MCF 10A (cell line): Measurements from ENCODE around the gene SNAI3. TPM values are rescaled to one million over a fixed set of nuclear protein-coding genes. Genes with fewer than 3 reads are reported as not detected.

Source experiments
- BruUV-seq: library from RNA; stranded (reverse); fragments of 400-500 nt; replicated peaks from 2 replicates; lab custom pipeline; 2021; lab: Mats Ljungman, UMichigan
- CTCF ChIA-PET: fragments of 300-600 bp; sonication (Branson Sonifier 250); formaldehyde crosslinking; extraction: SDS; loops from one replicate; lab custom pipeline; 2021; ENCODE audit warnings: antibody characterized with exemption, inconsistent platforms; lab: Yijun Ruan, JAX
- POLR2A ChIA-PET: fragments of 300-600, 350-650 bp; sonication (Branson Sonifier 250); formaldehyde crosslinking; extraction: SDS; loops from one replicate; lab custom pipeline; 2020; ENCODE audit warnings: antibody characterized with exemption, inconsistent platforms; lab: Yijun Ruan, JAX
- DNase-seq: peaks from one replicate; pipeline ENCODE4 v3.0.0-alpha.2; 2018; ENCODE audit not compliant: unreplicated experiment
- H3K27ac Mint-ChIP-seq: one replicate; pipeline ENCODE4 v1.8.0; 2022; ENCODE audit warnings: mild to moderate bottlenecking, low read depth, mixed read lengths; ENCODE audit not compliant: unreplicated experiment
- H3K27me3 Mint-ChIP-seq: one replicate; pipeline ENCODE4 v1.8.0; 2022; ENCODE audit warnings: mixed read lengths; ENCODE audit not compliant: insufficient read depth, unreplicated experiment
- H3K36me3 Mint-ChIP-seq: one replicate; pipeline ENCODE4 v1.8.0; 2022; ENCODE audit warnings: mild to moderate bottlenecking, moderate library complexity, mixed read lengths; ENCODE audit not compliant: insufficient read depth, unreplicated experiment
- H3K4me1 Mint-ChIP-seq: one replicate; pipeline ENCODE4 v1.8.0; 2022; ENCODE audit warnings: mixed read lengths; ENCODE audit not compliant: insufficient read depth, unreplicated experiment
- H3K4me3 Mint-ChIP-seq: one replicate; pipeline ENCODE4 v1.8.0; 2022; ENCODE audit warnings: mild to moderate bottlenecking, moderate library complexity, mixed read lengths; ENCODE audit not compliant: unreplicated experiment
- H3K9me3 Mint-ChIP-seq: one replicate; pipeline ENCODE4 v1.8.0; 2022; ENCODE audit warnings: mixed read lengths; ENCODE audit not compliant: unreplicated experiment
- intact Hi-C: fragments of 100-400 bp; cut with micrococcal nuclease; formaldehyde crosslinking; loops from 2 replicates; pipeline ENCODE4 v1.14.1; 2022
- total RNA-seq: library from RNA; stranded (reverse); gene quantifications from 2 replicates; pipeline ENCODE4 v1.2.3, GENCODE V29; 2022
- TF ChIP-seq, protein P1 (sequence below): fragments of 200-600 bp; IDR thresholded peaks from one replicate; pipeline ENCODE4 v1.8.0; 2022; ENCODE audit warnings: antibody characterized with exemption, mild to moderate bottlenecking; ENCODE audit not compliant: unreplicated experiment

SNAI3 gene
- total RNA-seq, 1 experiment from 2014 or later, result not detected

DNA sequence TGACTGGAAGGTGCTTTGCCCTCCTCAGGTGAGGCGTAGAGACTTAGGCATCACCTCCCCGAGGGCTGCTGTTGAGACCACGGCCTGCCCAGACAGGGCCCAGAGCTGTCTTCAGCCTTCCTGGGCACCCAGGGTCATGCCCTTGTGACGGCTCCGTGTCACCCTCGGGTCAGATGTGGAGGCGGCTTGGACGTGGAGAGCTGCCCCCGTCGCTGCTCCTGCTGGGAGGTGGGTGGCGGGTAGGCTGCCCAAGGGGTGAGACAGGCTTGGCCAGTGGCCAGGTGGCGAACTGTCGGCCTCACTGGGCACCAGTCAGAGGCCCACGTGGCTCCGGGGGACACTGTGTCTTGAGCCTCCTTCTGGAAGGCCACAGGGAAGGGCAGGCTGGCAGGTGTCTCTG lies 8.9 kb upstream of the SNAI3 start:
- H3K4me3 Mint-ChIP-seq, result no peak overlapping the region
- BruUV-seq, result no TSS peak
- intact Hi-C loops, result no loop called here
- ChIA-PET POLR2A (no interaction called here), CTCF (no interaction called here)
- H3K9me3 Mint-ChIP-seq, result no peaks in the 10 kb centered on the region
- peaks cover 12% of the 10 kb centered on the region for H3K27me3 Mint-ChIP-seq
- DNase-seq, result no peak
- peaks cover 6% of the 10 kb centered on the region for H3K36me3 Mint-ChIP-seq
- H3K4me1 Mint-ChIP-seq, result no peaks in the 10 kb centered on the region
- no peak overlapping the region for H3K27ac Mint-ChIP-seq
- TF ChIP-seq, protein P1, sequence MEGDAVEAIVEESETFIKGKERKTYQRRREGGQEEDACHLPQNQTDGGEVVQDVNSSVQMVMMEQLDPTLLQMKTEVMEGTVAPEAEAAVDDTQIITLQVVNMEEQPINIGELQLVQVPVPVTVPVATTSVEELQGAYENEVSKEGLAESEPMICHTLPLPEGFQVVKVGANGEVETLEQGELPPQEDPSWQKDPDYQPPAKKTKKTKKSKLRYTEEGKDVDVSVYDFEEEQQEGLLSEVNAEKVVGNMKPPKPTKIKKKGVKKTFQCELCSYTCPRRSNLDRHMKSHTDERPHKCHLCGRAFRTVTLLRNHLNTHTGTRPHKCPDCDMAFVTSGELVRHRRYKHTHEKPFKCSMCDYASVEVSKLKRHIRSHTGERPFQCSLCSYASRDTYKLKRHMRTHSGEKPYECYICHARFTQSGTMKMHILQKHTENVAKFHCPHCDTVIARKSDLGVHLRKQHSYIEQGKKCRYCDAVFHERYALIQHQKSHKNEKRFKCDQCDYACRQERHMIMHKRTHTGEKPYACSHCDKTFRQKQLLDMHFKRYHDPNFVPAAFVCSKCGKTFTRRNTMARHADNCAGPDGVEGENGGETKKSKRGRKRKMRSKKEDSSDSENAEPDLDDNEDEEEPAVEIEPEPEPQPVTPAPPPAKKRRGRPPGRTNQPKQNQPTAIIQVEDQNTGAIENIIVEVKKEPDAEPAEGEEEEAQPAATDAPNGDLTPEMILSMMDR, result no peak

DNA sequence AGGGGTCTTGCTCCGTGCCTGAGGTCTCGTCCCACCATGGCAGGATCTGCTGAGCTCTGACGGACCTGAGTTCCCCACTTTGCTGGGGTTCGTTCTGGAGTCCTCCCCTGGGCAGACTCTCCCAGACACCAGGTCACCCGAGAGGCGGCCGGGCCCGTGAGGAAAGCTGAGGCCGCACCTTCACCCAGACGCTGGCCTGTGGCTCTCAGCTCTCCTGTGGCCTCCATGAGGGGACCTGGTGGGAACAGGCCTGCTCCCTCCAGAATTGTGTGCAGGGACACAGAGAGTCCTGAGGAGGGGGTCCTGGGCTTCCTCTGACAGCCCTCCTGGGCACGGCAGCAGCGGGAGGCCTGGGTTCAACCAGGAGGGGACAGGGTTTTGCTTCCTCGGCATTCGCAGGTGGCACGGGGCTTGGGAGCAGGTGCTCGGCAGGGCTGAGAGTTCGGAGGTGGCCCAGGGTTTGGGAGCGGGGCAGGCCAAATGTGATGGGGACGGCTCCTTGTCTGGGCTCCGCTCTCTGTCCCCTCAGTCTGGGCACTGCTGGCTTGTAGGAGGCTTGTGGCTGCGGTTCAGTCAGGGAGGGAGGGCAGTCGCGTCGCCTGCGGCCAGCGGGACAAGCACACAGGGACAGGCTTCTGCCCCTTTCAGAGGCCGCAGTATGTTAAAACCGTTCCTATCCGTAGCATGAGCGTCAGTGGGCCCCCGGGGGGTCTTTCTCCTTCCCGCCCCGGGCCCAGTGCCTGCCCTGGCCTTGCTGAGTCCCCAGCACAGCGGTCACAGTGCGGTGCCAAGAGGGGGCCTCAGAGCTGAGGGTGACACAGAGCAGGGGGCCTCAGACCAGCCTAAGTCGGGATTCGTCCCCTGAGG lies 8.1 kb upstream of the SNAI3 start:
- H3K9me3 Mint-ChIP-seq, result no peaks in the 10 kb centered on the region
- H3K4me3 Mint-ChIP-seq, result no peak overlapping the region

GRCh38 chr16:88693420-88694177 lies 7.3 kb upstream of the SNAI3 start:
- DNase-seq, result no peak
- H3K9me3 Mint-ChIP-seq, result no peaks in the 10 kb centered on the region
- peaks cover 14% of the 10 kb centered on the region for H3K27me3 Mint-ChIP-seq
- TF ChIP-seq, protein P1, result no peak
- H3K27ac Mint-ChIP-seq, result no peak overlapping the region
- POLR2A ChIA-PET, result no interaction called here
- intact Hi-C loops, result no loop called here
- no TSS peak for BruUV-seq
- no peaks in the 10 kb centered on the region for H3K36me3 Mint-ChIP-seq
- H3K4me1 Mint-ChIP-seq, result no peaks in the 10 kb centered on the region
- no peak overlapping the region for H3K4me3 Mint-ChIP-seq
- CTCF ChIA-PET, result no interaction called here

More for the DNA sequence above, 8.1 kb upstream of the SNAI3 start:
- no peak overlapping the region for H3K27ac Mint-ChIP-seq
- peaks cover 2% of the 10 kb centered on the region for H3K36me3 Mint-ChIP-seq
- DNase-seq, result no peak
- ChIA-PET CTCF (no interaction called here), POLR2A (no interaction called here)
- H3K4me1 Mint-ChIP-seq, result no peaks in the 10 kb centered on the region
- BruUV-seq, result no TSS peak
- H3K27me3 Mint-ChIP-seq, result peaks cover 14% of the 10 kb centered on the region
- TF ChIP-seq, protein P1, result no peak
- intact Hi-C loops, result no loop called here

GRCh38 chr16:88692861-88693260 lies 6.6 kb upstream of the SNAI3 start:
- Mint-ChIP-seq H3K27me3 (peaks cover 14% of the 10 kb centered on the region), H3K9me3 (no peaks in the 10 kb centered on the region), H3K36me3 (no peaks in the 10 kb centered on the region), H3K4me1 (no peaks in the 10 kb centered on the region), H3K27ac (no peak overlapping the region), H3K4me3 (no peak overlapping the region)
- no TSS peak for BruUV-seq
- TF ChIP-seq, protein P1, result no peak
- CTCF ChIA-PET, result no interaction called here
- DNase-seq, result no peak
- intact Hi-C loops, result no loop called here
- POLR2A ChIA-PET, result no interaction called here
